MCF 10A (cell line): Measurements from ENCODE around the gene LAMB3. TPM values are rescaled to one million over a fixed set of nuclear protein-coding genes. Genes with fewer than 3 reads are reported as not detected.
A peak's percentile ranks its signal among the peaks of the same experiment; 100 is the strongest.

Source experiments
- BruUV-seq: library from RNA; stranded (reverse); fragments of 400-500 nt; replicated peaks from 2 replicates; lab custom pipeline; 2021; lab: Mats Ljungman, UMichigan
- CTCF ChIA-PET: fragments of 300-600 bp; sonication (Branson Sonifier 250); formaldehyde crosslinking; extraction: SDS; loops from one replicate; lab custom pipeline; 2021; ENCODE audit warnings: antibody characterized with exemption, inconsistent platforms; lab: Yijun Ruan, JAX
- POLR2A ChIA-PET: fragments of 300-600, 350-650 bp; sonication (Branson Sonifier 250); formaldehyde crosslinking; extraction: SDS; loops from one replicate; lab custom pipeline; 2020; ENCODE audit warnings: antibody characterized with exemption, inconsistent platforms; lab: Yijun Ruan, JAX
- DNase-seq: peaks from one replicate; pipeline ENCODE4 v3.0.0-alpha.2; 2018; ENCODE audit not compliant: unreplicated experiment
- H3K27ac Mint-ChIP-seq: one replicate; pipeline ENCODE4 v1.8.0; 2022; ENCODE audit warnings: mild to moderate bottlenecking, low read depth, mixed read lengths; ENCODE audit not compliant: unreplicated experiment
- H3K27me3 Mint-ChIP-seq: one replicate; pipeline ENCODE4 v1.8.0; 2022; ENCODE audit warnings: mixed read lengths; ENCODE audit not compliant: insufficient read depth, unreplicated experiment
- H3K36me3 Mint-ChIP-seq: one replicate; pipeline ENCODE4 v1.8.0; 2022; ENCODE audit warnings: mild to moderate bottlenecking, moderate library complexity, mixed read lengths; ENCODE audit not compliant: insufficient read depth, unreplicated experiment
- H3K4me1 Mint-ChIP-seq: one replicate; pipeline ENCODE4 v1.8.0; 2022; ENCODE audit warnings: mixed read lengths; ENCODE audit not compliant: insufficient read depth, unreplicated experiment
- H3K4me3 Mint-ChIP-seq: one replicate; pipeline ENCODE4 v1.8.0; 2022; ENCODE audit warnings: mild to moderate bottlenecking, moderate library complexity, mixed read lengths; ENCODE audit not compliant: unreplicated experiment
- H3K9me3 Mint-ChIP-seq: one replicate; pipeline ENCODE4 v1.8.0; 2022; ENCODE audit warnings: mixed read lengths; ENCODE audit not compliant: unreplicated experiment
- intact Hi-C: fragments of 100-400 bp; cut with micrococcal nuclease; formaldehyde crosslinking; loops from 2 replicates; pipeline ENCODE4 v1.14.1; 2022
- total RNA-seq: library from RNA; stranded (reverse); gene quantifications from 2 replicates; pipeline ENCODE4 v1.2.3, GENCODE V29; 2022
- TF ChIP-seq, protein P1 (sequence below): fragments of 200-600 bp; IDR thresholded peaks from one replicate; pipeline ENCODE4 v1.8.0; 2022; ENCODE audit warnings: antibody characterized with exemption, mild to moderate bottlenecking; ENCODE audit not compliant: unreplicated experiment

Gene LAMB3
- total RNA-seq, 1 experiment from 2014 or later, result 1,572 TPM

DNA sequence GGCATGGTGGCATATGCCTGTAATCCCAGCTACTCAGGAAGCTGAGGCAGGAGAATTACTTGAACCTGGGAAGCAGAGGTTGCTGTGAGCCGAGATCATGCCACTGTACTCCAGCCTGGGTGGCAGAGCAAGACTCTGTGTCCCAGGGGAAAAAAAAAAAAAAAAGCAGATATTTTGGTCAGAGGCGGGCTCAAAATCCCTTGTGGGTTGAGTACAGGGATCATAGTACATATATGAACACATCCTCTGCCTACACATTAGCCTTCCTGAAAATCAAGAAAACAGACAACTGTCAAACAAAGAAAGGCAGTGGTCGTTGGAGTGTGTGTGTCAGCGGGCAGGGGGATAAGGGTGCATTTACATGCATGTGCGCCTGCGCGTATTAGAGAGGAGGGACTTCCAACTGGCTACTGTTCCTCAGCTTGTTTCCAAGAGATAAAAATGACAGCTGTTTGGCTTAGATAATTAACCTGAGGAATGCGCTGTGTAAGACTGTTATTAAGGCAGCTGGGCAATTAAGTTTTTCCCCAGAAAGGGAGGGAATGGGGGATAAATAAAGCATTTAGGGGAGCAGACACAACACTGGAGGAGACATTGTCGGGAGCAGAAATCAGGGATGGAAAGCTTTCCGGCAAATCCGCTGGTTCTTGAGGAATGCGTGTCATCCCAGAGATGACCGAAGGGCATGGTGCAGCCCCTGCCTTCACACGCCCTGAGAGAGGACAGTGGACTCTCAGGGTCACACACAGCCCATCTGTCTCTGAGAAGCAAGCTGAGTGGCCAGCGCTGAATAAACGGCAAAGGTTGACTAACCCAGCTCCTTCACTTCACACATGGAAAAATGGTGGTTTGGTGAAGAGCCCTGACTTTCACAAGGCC is 6.4 kb downstream of the LAMB3 start:
- CTCF ChIA-PET, result interaction anchor here (0.6 to 21.0 kb wide), 26 partner anchors 8 to 156 kb away, joined by 3 to 564 read pairs (median 4); partner anchors contain the start of gene LAMB3
- Mint-ChIP-seq H3K4me3 (peak overlapping the region; percentile 83), H3K36me3 (peaks cover 100% of the 10 kb centered on the region), H3K4me1 (peaks cover 65% of the 10 kb centered on the region), H3K27me3 (no peaks in the 10 kb centered on the region), H3K9me3 (no peaks in the 10 kb centered on the region), H3K27ac (peak overlapping the region; percentile 68)
- POLR2A ChIA-PET, result interaction anchor here (0.6 to 18.4 kb wide), 8 partner anchors 12 to 1894 kb away, joined by 3 to 458 read pairs (median 4); partner anchors contain the start of gene CD46
- intact Hi-C loops, result loop anchor here (1.0 kb wide), 1 partner anchor 46 kb away; no protein-coding TSS in a partner anchor
- TF ChIP-seq, protein P1, sequence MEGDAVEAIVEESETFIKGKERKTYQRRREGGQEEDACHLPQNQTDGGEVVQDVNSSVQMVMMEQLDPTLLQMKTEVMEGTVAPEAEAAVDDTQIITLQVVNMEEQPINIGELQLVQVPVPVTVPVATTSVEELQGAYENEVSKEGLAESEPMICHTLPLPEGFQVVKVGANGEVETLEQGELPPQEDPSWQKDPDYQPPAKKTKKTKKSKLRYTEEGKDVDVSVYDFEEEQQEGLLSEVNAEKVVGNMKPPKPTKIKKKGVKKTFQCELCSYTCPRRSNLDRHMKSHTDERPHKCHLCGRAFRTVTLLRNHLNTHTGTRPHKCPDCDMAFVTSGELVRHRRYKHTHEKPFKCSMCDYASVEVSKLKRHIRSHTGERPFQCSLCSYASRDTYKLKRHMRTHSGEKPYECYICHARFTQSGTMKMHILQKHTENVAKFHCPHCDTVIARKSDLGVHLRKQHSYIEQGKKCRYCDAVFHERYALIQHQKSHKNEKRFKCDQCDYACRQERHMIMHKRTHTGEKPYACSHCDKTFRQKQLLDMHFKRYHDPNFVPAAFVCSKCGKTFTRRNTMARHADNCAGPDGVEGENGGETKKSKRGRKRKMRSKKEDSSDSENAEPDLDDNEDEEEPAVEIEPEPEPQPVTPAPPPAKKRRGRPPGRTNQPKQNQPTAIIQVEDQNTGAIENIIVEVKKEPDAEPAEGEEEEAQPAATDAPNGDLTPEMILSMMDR, result no peak
- BruUV-seq, result no TSS peak
- no peak for DNase-seq

DNA sequence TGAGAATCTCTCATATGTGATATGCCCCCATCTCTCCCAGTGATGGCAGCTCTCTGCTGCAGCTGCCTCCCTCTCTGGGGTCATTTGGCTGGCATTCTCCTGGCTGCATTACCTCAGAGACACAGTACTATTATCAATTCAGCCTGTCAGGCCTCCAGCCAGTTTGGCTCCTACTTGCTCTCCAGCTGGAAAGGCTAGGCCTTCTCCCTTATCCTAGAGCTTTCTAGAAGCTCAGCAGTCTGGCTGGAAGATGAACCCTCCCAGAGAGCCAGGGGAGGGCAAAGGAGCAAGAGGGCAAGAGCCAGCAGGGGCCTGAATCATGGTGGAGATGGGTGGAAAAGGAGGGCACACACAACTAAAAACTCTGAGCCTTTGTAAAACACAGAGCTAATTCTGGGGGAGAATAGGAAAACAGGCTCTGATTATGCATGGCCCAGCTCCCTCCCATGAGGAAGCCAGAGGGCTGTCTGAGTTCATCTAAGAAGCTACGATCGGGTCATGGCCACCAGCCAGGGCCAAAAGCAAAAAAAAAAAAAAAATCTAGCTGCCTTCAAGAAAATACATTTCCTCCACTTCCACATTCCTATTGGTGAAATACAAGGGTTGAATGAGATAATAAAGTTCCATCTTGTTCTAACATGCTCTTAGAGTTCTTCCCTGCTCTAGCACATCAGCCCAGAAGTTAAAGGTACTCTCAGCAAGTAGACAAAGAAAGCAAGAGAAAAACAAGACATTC is 8.8 kb downstream of the LAMB3 start:
- Mint-ChIP-seq H3K4me1 (peaks cover 69% of the 10 kb centered on the region), H3K36me3 (peaks cover 100% of the 10 kb centered on the region), H3K9me3 (no peaks in the 10 kb centered on the region), H3K4me3 (peak overlapping the region; percentile 24), H3K27ac (peak overlapping the region; percentile 68), H3K27me3 (no peaks in the 10 kb centered on the region)
- POLR2A ChIA-PET, result interaction anchor here (0.6 to 4.1 kb wide), 15 partner anchors 8 to 212 kb away, joined by 3 to 97 read pairs (median 5); partner anchors contain the start of gene LAMB3
- intact Hi-C loops, result no loop called here
- no TSS peak for BruUV-seq
- peak; percentile 61 for DNase-seq
- CTCF ChIA-PET, result interaction anchor here (0.6 to 21.0 kb wide), 35 partner anchors 9 to 1595 kb away, joined by 3 to 564 read pairs (median 5); partner anchors contain the start of genes HSD11B1 and LAMB3
- TF ChIP-seq, protein P1, result no peak

DNA sequence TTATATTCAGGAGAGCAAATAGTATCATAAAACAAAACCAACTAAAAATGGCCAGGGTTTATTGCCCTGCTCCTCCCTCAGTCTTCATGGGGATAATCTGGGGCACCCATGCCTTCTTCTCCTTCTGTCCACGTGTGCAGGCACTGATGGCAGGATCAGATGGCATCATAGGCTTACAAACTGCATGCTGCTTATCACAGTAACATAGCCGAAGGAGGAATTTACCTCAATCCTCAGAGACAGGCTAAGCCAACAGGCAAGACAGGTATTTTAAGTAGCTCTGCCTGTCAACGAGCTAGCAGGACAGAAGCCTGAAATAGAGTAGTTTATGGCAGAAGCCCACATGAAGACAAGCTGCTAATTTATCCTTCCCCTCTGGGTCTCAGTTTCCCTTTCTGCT is 9.4 kb downstream of the LAMB3 start:
- intact Hi-C loops, result no loop called here
- Mint-ChIP-seq H3K27ac (peak overlapping the region; percentile 68), H3K9me3 (no peaks in the 10 kb centered on the region), H3K4me3 (peak overlapping the region; percentile 24), H3K36me3 (peaks cover 100% of the 10 kb centered on the region), H3K27me3 (no peaks in the 10 kb centered on the region), H3K4me1 (peaks cover 69% of the 10 kb centered on the region)
- TF ChIP-seq, protein P1, result no peak
- ChIA-PET CTCF (interaction anchor here (0.6 to 21.0 kb wide), 30 partner anchors 9 to 357 kb away, joined by 3 to 564 read pairs (median 5); partner anchors contain the start of genes HSD11B1 and LAMB3), POLR2A (interaction anchor here (0.6 to 4.1 kb wide), 11 partner anchors 7 to 211 kb away, joined by 3 to 97 read pairs (median 8); partner anchors contain the start of gene LAMB3)
- no peak for DNase-seq
- BruUV-seq, result no TSS peak
